HL-60/S4 (cell line): ENCODE measurements around the gene NRDC.
"Not testable (repeated sequence)": the region's sequence is repeated elsewhere in the genome, so short reads cannot be mapped to it uniquely, and the experiment has no call there.

Experiments
- in situ Hi-C: fragments of 300-500 bp; cut with MboI; formaldehyde crosslinking; loops from 2 replicates; pipeline ENCODE4 v1.14.3; 2022; ENCODE audit warnings: low sequenced_read_pairs

The NRDC gene

GRCh38 chr1:51843948-51844347 is 34.6 kb downstream of the NRDC start:
- in situ Hi-C loops, result no loop called here

- in situ Hi-C loops, result no loop called here
Measured at GRCh38 chr1:51842261-51842660, 36.3 kb downstream of the NRDC start.

GRCh38 chr1:51840743-51841461 is 37.6 kb downstream of the NRDC start:
- in situ Hi-C loops, result no loop called here

GRCh38 chr1:51840182-51840581 is 38.3 kb downstream of the NRDC start:
- in situ Hi-C loops, result no loop called here

GRCh38 chr1:51839094-51839493 is 39.4 kb downstream of the NRDC start:
- in situ Hi-C loops, result no loop called here

- in situ Hi-C loops, result no loop called here
Measured at GRCh38 chr1:51837243-51837642, 41.3 kb downstream of the NRDC start.

- in situ Hi-C loops, result no loop called here
Measured at GRCh38 chr1:51833700-51834099, 44.8 kb downstream of the NRDC start.

- in situ Hi-C loops, result no loop called here
Measured at GRCh38 chr1:51829058-51829457, 49.5 kb downstream of the NRDC start.

- in situ Hi-C loops, result no loop called here
Measured at GRCh38 chr1:51819810-51820209, 58.7 kb downstream of the NRDC start.

GRCh38 chr1:51819021-51819420 is 59.5 kb downstream of the NRDC start:
- in situ Hi-C loops, result not testable (repeated sequence)

GRCh38 chr1:51818487-51818886 is 60.0 kb downstream of the NRDC start:
- in situ Hi-C loops, result no loop called here

- in situ Hi-C loops, result no loop called here
Measured at GRCh38 chr1:51814513-51814912, 64.0 kb downstream of the NRDC start.

GRCh38 chr1:51799372-51799771 is 79.2 kb downstream of the NRDC start:
- in situ Hi-C loops, result no loop called here

GRCh38 chr1:51794868-51795267 is 83.7 kb downstream of the NRDC start:
- in situ Hi-C loops, result no loop called here

- in situ Hi-C loops, result no loop called here
Measured at GRCh38 chr1:51794260-51794659, 84.3 kb downstream of the NRDC start.

GRCh38 chr1:51792864-51793263 is 85.7 kb downstream of the NRDC start:
- in situ Hi-C loops, result no loop called here

- in situ Hi-C loops, result no loop called here
Measured at GRCh38 chr1:51791888-51792287, 86.6 kb downstream of the NRDC start.

GRCh38 chr1:51790385-51790784 is 88.1 kb downstream of the NRDC start:
- in situ Hi-C loops, result no loop called here

GRCh38 chr1:51789342-51789741 is 89.2 kb downstream of the NRDC start:
- in situ Hi-C loops, result no loop called here

GRCh38 chr1:51788938-51789337 is 89.6 kb downstream of the NRDC start:
- in situ Hi-C loops, result no loop called here

GRCh38 chr1:51784997-51785421 is 93.5 kb downstream of the NRDC start:
- in situ Hi-C loops, result no loop called here

GRCh38 chr1:51780927-51781326 is 97.6 kb downstream of the NRDC start:
- in situ Hi-C loops, result no loop called here

GRCh38 chr1:51776408-51776807 is 102.1 kb downstream of the NRDC start:
- in situ Hi-C loops, result no loop called here
